HAP-1 (cell line): Measurements from ENCODE around the gene PDE1C.

Experiments
- DNase-seq, 2 experiments: peaks; one replicate each; pipeline ENCODE4 v3.0.0-alpha.2; 2016 to 2020; ENCODE audit warnings: low spot score in 2 of 2
- H3K27me3 ChIP-seq: fragments of 250-450 bp; sonication (Bioruptor Pico); 2 replicates; pipeline ENCODE4 v1.5.1; 2020; ENCODE audit warnings: low read depth, mild to moderate bottlenecking, moderate library complexity
- H3K36me3 ChIP-seq: fragments of 250-450 bp; sonication (Bioruptor Pico); replicated peaks from 2 replicates; pipeline ENCODE4 v1.5.1; 2020; ENCODE audit warnings: mild to moderate bottlenecking
- H3K4me1 ChIP-seq: fragments of 250-450 bp; sonication (Bioruptor Pico); 2 replicates; pipeline ENCODE4 v1.5.1; 2020; ENCODE audit warnings: mild to moderate bottlenecking
- H3K4me3 ChIP-seq: fragments of 250-450 bp; sonication (Bioruptor Pico); 2 replicates; pipeline ENCODE4 v1.5.1; 2020; ENCODE audit warnings: mild to moderate bottlenecking, moderate library complexity
- H3K9me3 ChIP-seq: fragments of 250-450 bp; sonication (Bioruptor Pico); 2 replicates; pipeline ENCODE4 v1.5.1; 2020; ENCODE audit warnings: mild to moderate bottlenecking, moderate library complexity
- in situ Hi-C: fragments of 300-500 bp; cut with MboI; formaldehyde crosslinking; loops from 3 replicates; pipeline ENCODE4 v1.14.3; 2020; ENCODE audit warnings: low sequenced_read_pairs, inconsistent platforms, mixed read lengths

The PDE1C gene

DNA sequence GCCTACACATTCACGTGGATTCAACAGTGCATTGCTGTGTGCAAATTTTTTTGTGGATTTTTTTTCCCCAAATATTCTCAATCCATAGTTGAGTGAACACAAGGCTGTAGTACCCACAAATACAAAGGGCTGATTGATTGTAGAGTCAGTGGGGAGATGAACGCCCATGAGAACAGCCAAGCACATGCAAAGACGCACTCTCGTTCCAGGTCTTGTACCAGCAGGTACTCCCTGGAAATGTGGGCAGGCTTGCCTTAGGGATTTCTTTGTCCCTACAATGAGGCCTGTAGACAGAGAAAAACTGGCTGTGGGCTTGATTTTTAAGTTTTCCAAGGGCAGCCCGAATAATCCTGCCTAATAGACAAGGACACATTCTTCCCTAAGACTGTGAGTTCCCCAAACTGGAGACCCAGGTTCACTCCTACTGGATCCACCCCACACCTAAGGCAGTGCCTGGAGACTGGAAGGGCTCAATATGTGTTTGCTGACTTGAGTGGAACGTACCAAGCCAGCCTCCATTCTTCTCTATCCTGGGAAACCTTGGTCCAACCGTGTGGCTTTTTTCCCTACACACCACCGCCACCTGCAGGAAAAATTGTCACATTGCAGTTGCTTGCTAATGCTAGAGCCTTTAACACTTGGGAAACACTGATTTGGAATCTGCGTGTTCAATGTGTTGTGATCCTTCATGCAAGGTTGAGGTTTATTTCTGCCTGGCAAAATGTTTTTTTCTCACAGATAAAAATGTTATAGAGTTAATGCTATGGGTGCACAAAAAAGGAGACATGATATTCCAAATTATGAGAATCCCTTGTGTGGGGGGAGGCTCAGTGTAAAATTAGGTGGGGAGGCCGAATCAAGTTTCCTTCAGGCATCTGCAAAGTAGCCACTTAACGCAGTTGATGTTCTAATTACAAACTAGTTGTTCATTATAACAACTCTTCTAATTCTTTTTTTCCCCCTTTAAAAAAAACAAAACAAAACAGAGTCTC is 333.9 kb downstream of the PDE1C start:
- H3K9me3 ChIP-seq: no peaks in the 10 kb centered on the region
- DNase-seq: peak; percentile 48 to 72
- H3K36me3 ChIP-seq: no peaks in the 10 kb centered on the region
- no peaks in the 10 kb centered on the region for H3K27me3 ChIP-seq
- no peak overlapping the region for H3K4me3 ChIP-seq
- no peaks in the 10 kb centered on the region for H3K4me1 ChIP-seq
- in situ Hi-C loops: loop anchor here (5.0 to 10.0 kb wide), 2 partner anchors 361 to 604 kb away; no protein-coding TSS in a partner anchor

DNA sequence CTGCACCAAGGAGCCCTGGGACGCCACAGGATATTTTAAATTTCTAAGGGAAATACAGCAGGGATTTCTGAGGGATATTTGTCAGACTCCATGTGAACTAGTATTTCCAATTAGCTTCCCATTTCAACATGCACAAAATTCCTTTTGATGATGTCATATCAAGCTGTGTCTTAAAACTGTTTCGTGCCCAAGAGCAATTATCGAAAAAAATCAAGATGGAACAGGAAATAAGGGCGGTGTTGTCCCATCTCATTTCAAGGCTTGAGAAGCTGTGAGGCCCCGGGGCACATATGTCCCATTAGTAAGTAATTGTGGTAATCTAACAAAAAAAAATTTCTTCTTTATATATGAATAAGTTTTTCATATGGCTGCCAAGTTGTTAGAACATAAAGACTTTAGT is 335.8 kb downstream of the PDE1C start:
- Histone ChIP-seq H3K36me3 (no peaks in the 10 kb centered on the region), H3K4me1 (no peaks in the 10 kb centered on the region), H3K4me3 (no peak overlapping the region), H3K27me3 (no peaks in the 10 kb centered on the region), H3K9me3 (no peaks in the 10 kb centered on the region)
- no peak for DNase-seq
- in situ Hi-C loops: loop anchor here (10.0 kb wide), 1 partner anchor 360 kb away; no protein-coding TSS in a partner anchor

DNA sequence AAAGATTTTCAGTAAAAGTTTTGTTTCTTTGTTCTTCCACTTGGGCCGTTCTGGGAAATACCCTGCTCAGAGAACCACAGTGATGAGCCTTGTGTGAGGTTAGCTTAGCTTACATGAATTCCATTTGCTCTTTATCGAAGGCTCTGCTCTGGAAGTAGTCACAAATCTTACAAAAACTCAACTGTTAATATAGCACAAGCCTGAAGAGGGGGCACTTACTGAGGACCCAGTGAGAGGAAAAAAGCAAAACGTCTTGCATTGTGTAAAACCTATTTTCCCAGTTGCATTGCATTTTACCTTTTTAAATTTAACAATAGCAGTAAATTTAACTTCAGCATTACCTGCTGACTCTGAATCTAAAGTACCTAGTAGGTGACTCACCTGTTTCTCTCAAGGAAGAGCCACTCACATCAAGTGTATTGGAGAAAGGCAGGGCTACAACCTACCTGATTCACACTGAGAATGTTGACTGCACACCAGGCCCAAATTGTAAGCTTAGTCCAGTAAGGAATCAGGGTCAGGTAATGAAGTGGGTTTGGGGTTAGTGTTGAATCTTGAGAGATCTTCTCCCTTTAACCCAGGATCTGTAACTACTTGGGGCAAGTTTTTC is 340.9 kb downstream of the PDE1C start:
- H3K27me3 ChIP-seq: no peaks in the 10 kb centered on the region
- no peaks in the 10 kb centered on the region for H3K9me3 ChIP-seq
- no peak for DNase-seq
- no peaks in the 10 kb centered on the region for H3K36me3 ChIP-seq
- H3K4me1 ChIP-seq: no peaks in the 10 kb centered on the region
- no peak overlapping the region for H3K4me3 ChIP-seq
- in situ Hi-C loops: no loop called here

DNA sequence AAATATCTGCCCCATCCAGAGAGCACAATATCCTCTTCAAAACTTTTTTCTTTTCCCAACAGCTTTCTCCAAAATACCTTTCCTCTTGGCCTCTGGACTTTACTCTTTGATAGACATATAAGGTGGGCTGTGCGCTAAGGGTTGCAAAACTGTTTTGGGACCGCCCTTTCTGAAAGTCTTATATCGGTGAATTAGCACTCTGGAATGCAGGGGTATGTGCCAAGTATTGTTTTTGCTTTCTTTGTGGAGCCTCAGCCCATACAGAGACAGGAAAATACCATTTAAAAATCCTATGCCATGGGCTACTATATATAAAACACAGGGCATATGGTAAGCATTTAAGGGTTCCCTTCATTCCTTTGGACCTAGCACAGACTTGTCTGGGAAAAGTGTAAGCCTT is 345.5 kb downstream of the PDE1C start:
- Histone ChIP-seq H3K9me3 (no peaks in the 10 kb centered on the region), H3K4me1 (no peaks in the 10 kb centered on the region), H3K4me3 (no peak overlapping the region), H3K36me3 (no peaks in the 10 kb centered on the region), H3K27me3 (no peaks in the 10 kb centered on the region)
- in situ Hi-C loops: no loop called here
- no peak for DNase-seq

DNA sequence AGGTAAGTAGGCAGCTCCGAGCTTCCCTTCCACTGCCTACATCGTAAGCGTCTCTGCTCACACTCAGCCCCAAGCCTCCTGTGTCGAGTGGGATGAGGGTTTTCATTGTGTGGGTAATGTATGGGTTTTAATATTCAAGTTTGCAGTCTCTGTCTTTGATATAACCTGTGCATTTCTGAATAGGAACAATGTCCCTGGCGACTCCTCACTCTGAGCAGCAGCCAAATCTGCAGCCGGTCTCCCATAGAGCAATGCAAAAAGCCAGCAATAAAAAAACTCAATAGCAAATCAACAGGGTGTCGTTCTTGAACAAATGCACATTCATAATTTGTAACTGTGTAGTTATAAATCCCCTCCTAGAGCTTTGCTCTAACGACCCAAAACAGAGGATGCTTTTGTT is 349.8 kb downstream of the PDE1C start:
- H3K36me3 ChIP-seq: no peaks in the 10 kb centered on the region
- H3K27me3 ChIP-seq: no peaks in the 10 kb centered on the region
- no peaks in the 10 kb centered on the region for H3K9me3 ChIP-seq
- no peak overlapping the region for H3K4me3 ChIP-seq
- no peak for DNase-seq
- in situ Hi-C loops: no loop called here
- H3K4me1 ChIP-seq: no peaks in the 10 kb centered on the region

DNA sequence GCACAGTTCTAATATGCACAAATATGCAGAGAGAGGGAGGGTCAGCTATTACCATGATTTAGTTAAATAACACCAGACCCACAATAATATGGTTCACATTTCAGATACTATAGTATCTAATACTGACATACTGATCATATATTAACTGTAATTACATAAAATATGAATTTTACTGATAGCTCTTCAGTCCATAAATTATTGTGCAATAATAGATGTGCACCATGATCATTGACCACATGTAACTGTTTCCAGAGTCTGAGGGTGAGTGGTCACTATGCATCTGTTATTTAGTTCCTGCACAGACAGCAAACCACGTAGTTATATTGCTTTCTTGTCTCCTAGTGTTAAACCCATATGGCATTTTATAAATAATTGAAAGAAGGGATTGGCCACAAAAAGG is 353.9 kb downstream of the PDE1C start:
- no peak overlapping the region for H3K4me3 ChIP-seq
- no peaks in the 10 kb centered on the region for H3K9me3 ChIP-seq
- no peak for DNase-seq
- no peaks in the 10 kb centered on the region for H3K36me3 ChIP-seq
- no peaks in the 10 kb centered on the region for H3K4me1 ChIP-seq
- in situ Hi-C loops: no loop called here
- no peaks in the 10 kb centered on the region for H3K27me3 ChIP-seq

DNA sequence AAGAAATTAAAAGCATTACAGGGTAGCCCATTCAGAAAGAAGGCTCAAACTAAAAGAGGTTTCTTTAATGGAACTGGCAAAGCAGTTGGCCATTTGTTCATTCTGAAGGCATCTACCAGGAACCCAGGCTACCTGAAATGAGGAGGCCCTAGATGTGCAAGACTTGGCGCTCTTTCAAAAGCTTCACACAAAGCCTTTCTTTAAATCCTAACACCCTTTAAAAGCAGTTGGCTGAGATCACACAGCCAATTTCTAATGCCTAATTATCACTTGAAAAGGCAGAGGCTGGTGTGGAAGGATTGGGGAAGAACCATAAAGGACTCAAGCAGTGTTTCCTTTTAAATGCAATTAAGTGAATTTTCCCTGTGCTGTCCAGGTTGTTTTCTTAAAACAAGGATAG is 360.0 kb downstream of the PDE1C start:
- in situ Hi-C loops: no loop called here
- Histone ChIP-seq H3K9me3 (no peaks in the 10 kb centered on the region), H3K27me3 (peaks cover 3% of the 10 kb centered on the region; the same call in 1 of the 2 replicates), H3K36me3 (no peaks in the 10 kb centered on the region), H3K4me1 (peaks cover 6% of the 10 kb centered on the region; the same call in 1 of the 2 replicates), H3K4me3 (no peak overlapping the region)
- peak; percentile 42 to 72 for DNase-seq

DNA sequence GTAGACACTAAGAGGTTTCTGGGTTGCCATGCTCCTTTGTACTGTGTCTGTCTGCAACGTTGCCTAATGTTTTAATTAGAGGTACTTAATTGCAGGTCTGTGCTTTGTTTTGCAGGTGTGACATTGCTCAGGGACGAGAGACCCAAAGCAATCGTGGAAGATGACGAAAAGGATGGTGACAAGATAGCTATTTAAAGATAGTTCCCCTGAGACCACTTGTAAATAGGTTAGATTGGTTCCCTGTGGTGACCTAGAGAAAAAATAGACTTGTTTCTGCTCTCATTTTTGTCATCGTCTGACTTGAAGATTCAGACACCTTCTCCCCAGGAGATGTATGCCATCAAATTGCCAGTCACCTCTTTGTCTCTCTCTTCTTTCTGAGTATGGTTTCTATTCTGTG is 363.1 kb downstream of the PDE1C start:
- no peaks in the 10 kb centered on the region for H3K9me3 ChIP-seq
- in situ Hi-C loops: no loop called here
- peaks cover 6% of the 10 kb centered on the region; the same call in 1 of the 2 replicates for H3K4me1 ChIP-seq
- no peak overlapping the region for H3K4me3 ChIP-seq
- H3K36me3 ChIP-seq: no peaks in the 10 kb centered on the region
- DNase-seq: no peak
- peaks cover 3% of the 10 kb centered on the region; the same call in 1 of the 2 replicates for H3K27me3 ChIP-seq

DNA sequence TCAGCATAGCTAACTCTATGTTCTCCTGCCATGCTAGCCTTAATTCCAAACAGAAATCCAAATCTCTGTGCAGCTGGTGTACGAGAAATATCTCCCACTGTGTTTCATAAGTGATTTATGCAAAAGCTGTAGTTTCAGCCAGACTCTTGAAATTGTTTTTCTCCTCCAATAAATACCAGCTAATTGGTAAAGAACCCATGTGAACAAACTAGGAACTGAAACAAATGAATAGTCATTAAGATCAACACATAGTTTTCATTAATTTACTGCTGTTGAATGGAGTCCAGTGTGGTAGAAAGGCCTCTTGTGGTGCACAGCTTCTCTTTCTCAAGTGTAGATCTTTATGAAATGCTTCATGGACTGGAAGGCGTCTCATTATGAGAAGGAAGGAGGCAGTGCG is 364.8 kb downstream of the PDE1C start:
- in situ Hi-C loops: no loop called here

DNA sequence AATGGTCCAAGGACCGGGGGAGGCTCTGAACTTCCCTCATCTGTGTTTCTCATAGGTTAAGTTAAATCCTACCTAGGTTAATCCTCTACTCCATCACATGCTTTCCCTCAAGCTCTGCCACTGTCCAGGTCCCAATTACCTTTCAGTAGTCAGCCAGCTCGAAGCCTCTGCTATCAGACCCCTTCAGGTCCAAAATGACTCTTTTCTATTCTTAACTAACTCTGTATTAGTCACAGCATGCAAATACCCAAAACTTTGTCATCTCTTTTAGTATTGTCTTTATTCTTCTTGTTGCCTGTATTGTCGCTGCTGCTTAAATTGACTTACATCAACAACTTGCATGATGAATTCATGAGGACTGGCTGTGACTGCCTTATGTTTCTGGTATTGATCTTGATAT is 367.9 kb downstream of the PDE1C start:
- peaks cover 3% of the 10 kb centered on the region; the same call in 1 of the 2 replicates for H3K27me3 ChIP-seq
- in situ Hi-C loops: no loop called here
- no peaks in the 10 kb centered on the region for H3K9me3 ChIP-seq
- no peak for DNase-seq
- H3K4me3 ChIP-seq: no peak overlapping the region
- H3K36me3 ChIP-seq: no peaks in the 10 kb centered on the region
- no peaks in the 10 kb centered on the region for H3K4me1 ChIP-seq

More for the DNA sequence above, 364.8 kb downstream of the PDE1C start:
- H3K36me3 ChIP-seq: no peaks in the 10 kb centered on the region
- DNase-seq: no peak
- no peak overlapping the region for H3K4me3 ChIP-seq
- peaks cover 3% of the 10 kb centered on the region; the same call in 1 of the 2 replicates for H3K27me3 ChIP-seq
- no peaks in the 10 kb centered on the region for H3K4me1 ChIP-seq
- H3K9me3 ChIP-seq: no peaks in the 10 kb centered on the region
